Fibroblast of lung (primary cell): Measurements from ENCODE around the gene CCDC127.
"Not testable (repeated sequence)": the region's sequence is repeated elsewhere in the genome, so short reads cannot be mapped to it uniquely, and the experiment has no call there.

Experiments
- CTCF ChIP-seq, 2 donors: IDR thresholded peaks in 1 of 2; conservative IDR thresholded peaks in 1 of 2; 1 replicate in 1 of 2; 2 replicates in 1 of 2; pipeline ENCODE4 v1.5.1; 2011 to 2012; ENCODE audit warnings: low read length in 2 of 2, control low read depth in 1 of 2, inconsistent platforms in 1 of 2, low read depth in 1 of 2, mild to moderate bottlenecking in 1 of 2
- EZH2 ChIP-seq: IDR thresholded peaks from 2 replicates; pipeline ENCODE4 v1.5.1; 2012; ENCODE audit warnings: low read length, control low read depth, mild to moderate bottlenecking; ENCODE audit errors: missing control alignments

- TF ChIP-seq CTCF (conservative IDR thresholded peaks at IDR 0.05 in 1 of 2, IDR thresholded peaks at IDR 0.05 in 1 of 2; ENCODE audit: low read depth in 1 of 2, low read length in 2 of 2); EZH2: not testable (repeated sequence)
Observed at GRCh38 chr5:216076-216475, 1.9 kb downstream of the CCDC127 start.
